ENCODE data around the gene ABCC6. TPM values are rescaled to one million over a fixed set of nuclear protein-coding genes. Genes with fewer than 3 reads are reported as not detected.

Gene ABCC6
- total and polyA plus RNA-seq, 2 of the 13 experiments (the other 11 are each of a cell fraction or from before 2014, with no cell fraction given), result 82.4 to 105 TPM

DNA sequence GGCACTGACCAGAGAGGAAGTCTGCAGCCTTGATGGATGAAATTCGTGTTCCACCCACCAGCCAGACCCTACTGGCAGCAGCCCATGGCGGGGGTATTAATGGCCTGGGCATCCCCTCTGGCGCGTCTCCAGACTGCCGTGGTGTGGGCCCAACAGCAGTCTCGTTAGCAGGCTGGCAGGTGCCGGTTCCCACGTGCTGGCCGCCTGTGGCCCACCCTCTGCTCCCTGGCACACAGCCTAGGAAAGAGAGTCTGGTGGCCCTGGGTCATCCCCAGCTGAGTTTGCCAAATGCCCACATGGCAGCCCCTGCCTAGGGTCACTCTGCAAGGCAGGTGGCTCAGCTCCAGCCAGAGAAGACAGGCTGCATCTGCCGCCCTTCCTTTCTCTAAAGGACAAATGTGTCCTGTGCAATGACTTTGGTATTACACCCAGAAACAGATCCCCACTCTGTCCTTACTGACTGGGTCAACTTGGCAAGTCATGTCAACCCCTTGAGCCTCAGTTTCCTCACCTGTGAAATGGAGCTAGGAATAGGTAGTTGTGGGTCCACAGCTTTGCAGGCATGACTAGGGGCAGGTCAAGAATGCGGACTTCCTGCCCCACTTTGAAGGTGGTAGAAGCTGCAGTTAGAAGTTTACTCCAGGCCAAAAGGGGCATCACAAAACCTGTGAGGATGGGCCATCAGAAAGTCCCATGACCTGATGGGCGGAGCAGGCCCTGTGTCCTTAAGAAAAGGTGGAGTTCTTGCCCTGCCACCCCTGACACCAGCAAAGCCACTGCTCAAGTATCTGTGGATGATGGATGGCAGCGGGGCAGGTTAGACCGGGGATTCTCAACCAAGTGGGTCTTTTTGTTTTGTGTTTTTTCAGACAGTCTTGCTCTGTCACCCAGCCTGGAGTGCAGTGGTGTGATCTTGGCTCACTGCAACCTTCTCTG, 76.6 kb downstream of the ABCC6 start (continued):
- TF ChIP-seq MAFG (CRISPR knock-in tag; IDR thresholded peaks at IDR 0.05) (0 out of 2 replicates have a peak, but pooled peaks have one; percentile 29), IKZF5 (CRISPR knock-in tag; IDR thresholded peaks at IDR 0.05) (no peak), ETV6 (CRISPR knock-in tag; conservative IDR thresholded peaks at IDR 0.05) (no peak), ZNF292 (CRISPR knock-in tag; IDR thresholded peaks at IDR 0.05; ENCODE audit: borderline replicate concordance, low read depth) (no peak), ZNF263 (CRISPR knock-in tag; IDR thresholded peaks at IDR 0.05) (no peak), HNRNPUL1 (IDR thresholded peaks at IDR 0.05; ENCODE audit: low read depth, low read length) (no peak), RARG (CRISPR knock-in tag; IDR thresholded peaks at IDR 0.05; ENCODE audit: low read depth) (no peak), ZNF33B (CRISPR knock-in tag; IDR thresholded peaks at IDR 0.05) (no peak), ZKSCAN8 (CRISPR knock-in tag; IDR thresholded peaks at IDR 0.05; ENCODE audit: borderline replicate concordance) (no peak), ZNF713 (CRISPR knock-in tag; IDR thresholded peaks at IDR 0.05) (no peak)
- TF ChIP-seq, protein P1, sequence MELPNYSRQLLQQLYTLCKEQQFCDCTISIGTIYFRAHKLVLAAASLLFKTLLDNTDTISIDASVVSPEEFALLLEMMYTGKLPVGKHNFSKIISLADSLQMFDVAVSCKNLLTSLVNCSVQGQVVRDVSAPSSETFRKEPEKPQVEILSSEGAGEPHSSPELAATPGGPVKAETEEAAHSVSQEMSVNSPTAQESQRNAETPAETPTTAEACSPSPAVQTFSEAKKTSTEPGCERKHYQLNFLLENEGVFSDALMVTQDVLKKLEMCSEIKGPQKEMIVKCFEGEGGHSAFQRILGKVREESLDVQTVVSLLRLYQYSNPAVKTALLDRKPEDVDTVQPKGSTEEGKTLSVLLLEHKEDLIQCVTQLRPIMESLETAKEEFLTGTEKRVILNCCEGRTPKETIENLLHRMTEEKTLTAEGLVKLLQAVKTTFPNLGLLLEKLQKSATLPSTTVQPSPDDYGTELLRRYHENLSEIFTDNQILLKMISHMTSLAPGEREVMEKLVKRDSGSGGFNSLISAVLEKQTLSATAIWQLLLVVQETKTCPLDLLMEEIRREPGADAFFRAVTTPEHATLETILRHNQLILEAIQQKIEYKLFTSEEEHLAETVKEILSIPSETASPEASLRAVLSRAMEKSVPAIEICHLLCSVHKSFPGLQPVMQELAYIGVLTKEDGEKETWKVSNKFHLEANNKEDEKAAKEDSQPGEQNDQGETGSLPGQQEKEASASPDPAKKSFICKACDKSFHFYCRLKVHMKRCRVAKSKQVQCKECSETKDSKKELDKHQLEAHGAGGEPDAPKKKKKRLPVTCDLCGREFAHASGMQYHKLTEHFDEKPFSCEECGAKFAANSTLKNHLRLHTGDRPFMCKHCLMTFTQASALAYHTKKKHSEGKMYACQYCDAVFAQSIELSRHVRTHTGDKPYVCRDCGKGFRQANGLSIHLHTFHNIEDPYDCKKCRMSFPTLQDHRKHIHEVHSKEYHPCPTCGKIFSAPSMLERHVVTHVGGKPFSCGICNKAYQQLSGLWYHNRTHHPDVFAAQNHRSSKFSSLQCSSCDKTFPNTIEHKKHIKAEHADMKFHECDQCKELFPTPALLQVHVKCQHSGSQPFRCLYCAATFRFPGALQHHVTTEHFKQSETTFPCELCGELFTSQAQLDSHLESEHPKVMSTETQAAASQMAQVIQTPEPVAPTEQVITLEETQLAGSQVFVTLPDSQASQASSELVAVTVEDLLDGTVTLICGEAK (IDR thresholded peaks at IDR 0.05), result no peak
- TF ChIP-seq, protein P1 (CRISPR knock-in tag; IDR thresholded peaks at IDR 0.05), result no peak
- TF ChIP-seq, protein P2, sequence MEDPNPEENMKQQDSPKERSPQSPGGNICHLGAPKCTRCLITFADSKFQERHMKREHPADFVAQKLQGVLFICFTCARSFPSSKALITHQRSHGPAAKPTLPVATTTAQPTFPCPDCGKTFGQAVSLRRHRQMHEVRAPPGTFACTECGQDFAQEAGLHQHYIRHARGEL (CRISPR knock-in tag; IDR thresholded peaks at IDR 0.05), result no peak
- TF ChIP-seq, protein P3, sequence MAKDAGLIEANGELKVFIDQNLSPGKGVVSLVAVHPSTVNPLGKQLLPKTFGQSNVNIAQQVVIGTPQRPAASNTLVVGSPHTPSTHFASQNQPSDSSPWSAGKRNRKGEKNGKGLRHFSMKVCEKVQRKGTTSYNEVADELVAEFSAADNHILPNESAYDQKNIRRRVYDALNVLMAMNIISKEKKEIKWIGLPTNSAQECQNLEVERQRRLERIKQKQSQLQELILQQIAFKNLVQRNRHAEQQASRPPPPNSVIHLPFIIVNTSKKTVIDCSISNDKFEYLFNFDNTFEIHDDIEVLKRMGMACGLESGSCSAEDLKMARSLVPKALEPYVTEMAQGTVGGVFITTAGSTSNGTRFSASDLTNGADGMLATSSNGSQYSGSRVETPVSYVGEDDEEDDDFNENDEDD (CRISPR knock-in tag; IDR thresholded peaks at IDR 0.05; ENCODE audit: borderline replicate concordance), result no peak

All from HepG2 (cell line).